SK-MEL-5 (cell line): ENCODE data around the gene DNAL1. TPM values are rescaled to one million over a fixed set of nuclear protein-coding genes. Genes with fewer than 3 reads are reported as not detected.
"Not testable (repeated sequence)": the region's sequence is repeated elsewhere in the genome, so short reads cannot be mapped to it uniquely, and the experiment has no call there.

Source experiments
- DNase-seq: peaks from one replicate; pipeline ENCODE4 v3.0.0-alpha.2; 2016; ENCODE audit warnings: low read depth, low spot score
- in situ Hi-C: cut with HindIII; loops from 2 replicates; pipeline ENCODE4 v1.10.0; 2016; ENCODE audit warnings: low sequenced_read_pairs, high pct_unique_total_duplicates, low pct_unique_long_range_greater_than_20kb
- total RNA-seq: library from RNA; depleted of rRNA; stranded (reverse); fragments of >200 nt; shearing (Covaris generic); gene quantifications from 2 replicates; pipeline ENCODE4 v1.2.3, GENCODE V29; 2014

Gene DNAL1
- total RNA-seq, 1 experiment from 2014 or later, result 7.1 TPM

- DNase-seq, result peak; percentile 75
- in situ Hi-C loops, result no loop called here
These were observed 11.4 kb upstream of the DNAL1 start for GRCh38 chr14:73633116-73634010.

GRCh38 chr14:73634011-73634833 is 10.6 kb upstream of the DNAL1 start:
- no peak for DNase-seq
- in situ Hi-C loops, result no loop called here

GRCh38 chr14:73636355-73636754 is 8.4 kb upstream of the DNAL1 start:
- in situ Hi-C loops, DNase-seq: not testable (repeated sequence)

- in situ Hi-C loops, result no loop called here
- no peak for DNase-seq
These were observed 7.0 kb upstream of the DNAL1 start for GRCh38 chr14:73637830-73638229.

GRCh38 chr14:73640796-73641365 is 3.9 kb upstream of the DNAL1 start:
- in situ Hi-C loops, result no loop called here
- no peak for DNase-seq

GRCh38 chr14:73645248-73645610 is 443 bp downstream of the DNAL1 start:
- DNase-seq, result no peak
- in situ Hi-C loops, result no loop called here

- in situ Hi-C loops, result no loop called here
- DNase-seq, result no peak
These were observed 6.2 kb downstream of the DNAL1 start for GRCh38 chr14:73651005-73651404.

- no peak for DNase-seq
- in situ Hi-C loops, result no loop called here
These were observed 11.1 kb downstream of the DNAL1 start for GRCh38 chr14:73655851-73656250.

- in situ Hi-C loops, DNase-seq: not testable (repeated sequence)
These were observed 14.4 kb downstream of the DNAL1 start for GRCh38 chr14:73659202-73659601.

- in situ Hi-C loops, result no loop called here
- DNase-seq, result no peak
These were observed 15.7 kb downstream of the DNAL1 start for GRCh38 chr14:73660511-73660910.

GRCh38 chr14:73661872-73662271 is 17.1 kb downstream of the DNAL1 start:
- DNase-seq, result no peak
- in situ Hi-C loops, result no loop called here

- DNase-seq, result peak; percentile 89
- in situ Hi-C loops, result no loop called here
These were observed 17.7 kb downstream of the DNAL1 start for GRCh38 chr14:73662487-73662943.

GRCh38 chr14:73663548-73664212 is 18.9 kb downstream of the DNAL1 start:
- in situ Hi-C loops, result no loop called here
- no peak for DNase-seq

GRCh38 chr14:73665130-73665529 is 20.3 kb downstream of the DNAL1 start:
- no peak for DNase-seq
- in situ Hi-C loops, result no loop called here

GRCh38 chr14:73666583-73666982 is 21.8 kb downstream of the DNAL1 start:
- DNase-seq, result no peak
- in situ Hi-C loops, result no loop called here

GRCh38 chr14:73667854-73668253 is 23.1 kb downstream of the DNAL1 start:
- in situ Hi-C loops, result no loop called here
- no peak for DNase-seq

- no peak for DNase-seq
- in situ Hi-C loops, result no loop called here
These were observed 30.2 kb downstream of the DNAL1 start for GRCh38 chr14:73674986-73675385.

- in situ Hi-C loops, result no loop called here
- no peak for DNase-seq
These were observed 33.9 kb downstream of the DNAL1 start for GRCh38 chr14:73678698-73679097.
